ENCODE data around the gene SPTLC3.

SPTLC3 gene

GRCh38 chr20:13174402-13174801, 165.6 kb downstream of the SPTLC3 start:
- no peak for DNase-seq (ENCODE audit: low read depth in 1 of 2, low spot score in 1 of 2)

- no peak for DNase-seq (ENCODE audit: low read depth in 1 of 2, low spot score in 1 of 2)
Measured at GRCh38 chr20:13180986-13181889, 172.5 kb downstream of the SPTLC3 start.

- no peak for DNase-seq (ENCODE audit: low read depth in 1 of 2, low spot score in 1 of 2)
Measured at GRCh38 chr20:13183005-13183404, 174.2 kb downstream of the SPTLC3 start.

GRCh38 chr20:13186043-13186774, 177.4 kb downstream of the SPTLC3 start:
- no peak for DNase-seq (ENCODE audit: low read depth in 1 of 2, low spot score in 1 of 2)

GRCh38 chr20:13187899-13188298, 179.1 kb downstream of the SPTLC3 start:
- no peak for DNase-seq (ENCODE audit: low read depth in 1 of 2, low spot score in 1 of 2)

- no peak for DNase-seq (ENCODE audit: low read depth in 1 of 2, low spot score in 1 of 2)
Measured at GRCh38 chr20:13199279-13199678, 190.5 kb downstream of the SPTLC3 start.

- DNase-seq (ENCODE audit: low read depth in 1 of 2, low spot score in 1 of 2): no peak
Measured at GRCh38 chr20:13200767-13201500, 192.2 kb downstream of the SPTLC3 start.

- DNase-seq (ENCODE audit: low read depth in 1 of 2, low spot score in 1 of 2): no peak
Measured at GRCh38 chr20:13202565-13202964, 193.8 kb downstream of the SPTLC3 start.

- no peak for DNase-seq (ENCODE audit: low read depth in 1 of 2, low spot score in 1 of 2)
Measured at GRCh38 chr20:13205425-13205824, 196.7 kb downstream of the SPTLC3 start.

- DNase-seq (ENCODE audit: low read depth in 1 of 2, low spot score in 1 of 2): no peak
Measured at GRCh38 chr20:13205848-13206434, 197.2 kb downstream of the SPTLC3 start.

- no peak for DNase-seq (ENCODE audit: low read depth in 1 of 2, low spot score in 1 of 2)
Measured at GRCh38 chr20:13207016-13207415, 198.2 kb downstream of the SPTLC3 start.

GRCh38 chr20:13211956-13212618, 203.3 kb downstream of the SPTLC3 start:
- DNase-seq (ENCODE audit: low read depth in 1 of 2, low spot score in 1 of 2): no peak

- DNase-seq (ENCODE audit: low read depth in 1 of 2, low spot score in 1 of 2): no peak
Measured at GRCh38 chr20:13212750-13213149, 204.0 kb downstream of the SPTLC3 start.

- no peak for DNase-seq (ENCODE audit: low read depth in 1 of 2, low spot score in 1 of 2)
Measured at GRCh38 chr20:13213335-13213734, 204.6 kb downstream of the SPTLC3 start.

GRCh38 chr20:13216533-13216932, 207.8 kb downstream of the SPTLC3 start:
- DNase-seq (ENCODE audit: low read depth in 1 of 2, low spot score in 1 of 2): no peak
